Measurements from ENCODE around the gene P2RX3.
A peak's percentile ranks its signal among the peaks of the same experiment; 100 is the strongest.

Gene P2RX3

GRCh38 chr11:57309106-57310059 is 28.8 kb upstream of the P2RX3 start:
- no peak for DNase-seq (ENCODE audit: low read depth)
- no peak overlapping the region for H3K4me3 ChIP-seq (ENCODE audit: control insufficient read depth, low read depth, low read length)
- no peak for TF ChIP-seq CTCF (IDR thresholded peaks at IDR 0.05; ENCODE audit: control insufficient read depth, insufficient read depth, low read depth, low read length, missing control alignments)

- DNase-seq (ENCODE audit: low read depth), result no peak
- no peak overlapping the region for H3K4me3 ChIP-seq (ENCODE audit: control insufficient read depth, low read depth, low read length)
- TF ChIP-seq CTCF (IDR thresholded peaks at IDR 0.05; ENCODE audit: control insufficient read depth, insufficient read depth, low read depth, low read length, missing control alignments), result no peak
Observed at GRCh38 chr11:57310091-57310490, 28.1 kb upstream of the P2RX3 start.

GRCh38 chr11:57310630-57311086 is 27.5 kb upstream of the P2RX3 start:
- H3K4me3 ChIP-seq (ENCODE audit: control insufficient read depth, low read depth, low read length), result peak overlapping the region; percentile 32
- no peak for DNase-seq (ENCODE audit: low read depth)
- no peak for TF ChIP-seq CTCF (IDR thresholded peaks at IDR 0.05; ENCODE audit: control insufficient read depth, insufficient read depth, low read depth, low read length, missing control alignments)

GRCh38 chr11:57311109-57311936 is 26.8 kb upstream of the P2RX3 start:
- no peak for TF ChIP-seq CTCF (IDR thresholded peaks at IDR 0.05; ENCODE audit: control insufficient read depth, insufficient read depth, low read depth, low read length, missing control alignments)
- H3K4me3 ChIP-seq (ENCODE audit: control insufficient read depth, low read depth, low read length), result peak overlapping the region; percentile 32
- DNase-seq (ENCODE audit: low read depth), result peak; percentile 91

- no peak for DNase-seq (ENCODE audit: low read depth)
- no peak overlapping the region for H3K4me3 ChIP-seq (ENCODE audit: control insufficient read depth, low read depth, low read length)
- no peak for TF ChIP-seq CTCF (IDR thresholded peaks at IDR 0.05; ENCODE audit: control insufficient read depth, insufficient read depth, low read depth, low read length, missing control alignments)
Observed at GRCh38 chr11:57312511-57313021, 25.6 kb upstream of the P2RX3 start.

- H3K4me3 ChIP-seq (ENCODE audit: control insufficient read depth, low read depth, low read length), result no peak overlapping the region
- no peak for TF ChIP-seq CTCF (IDR thresholded peaks at IDR 0.05; ENCODE audit: control insufficient read depth, insufficient read depth, low read depth, low read length, missing control alignments)
- no peak for DNase-seq (ENCODE audit: low read depth)
Observed at GRCh38 chr11:57313071-57313787, 24.9 kb upstream of the P2RX3 start.

Data from AG09309 (cell line).